GM12878 (cell line): Measurements from ENCODE around the gene EYA2.

ENCODE experiments used
- BCL3 ChIP-seq: IDR thresholded peaks from 2 replicates; pipeline ENCODE4 v1.6.1; 2011; ENCODE audit warnings: borderline replicate concordance, low read depth, mild to moderate bottlenecking, moderate library complexity, low read length; ENCODE audit not compliant: insufficient read depth, poor library complexity, severe bottlenecking
- CTCF ChIP-seq, 3 experiments: IDR thresholded peaks in 2 of 3; conservative IDR thresholded peaks in 1 of 3; 2 replicates each; pipeline ENCODE4 v1.5.1; 2011; ENCODE audit warnings: low read depth in 3 of 3, low read length in 3 of 3, mild to moderate bottlenecking in 3 of 3, control low read depth in 2 of 3, moderate library complexity in 2 of 3, inconsistent platforms in 1 of 3, mixed read lengths in 1 of 3; ENCODE audit not compliant: control insufficient read depth in 2 of 3, insufficient read depth in 1 of 3; ENCODE audit errors: extremely low read depth in 1 of 3
- EP300 ChIP-seq, 2 experiments: fragments of 150-350 bp in 1 of 2; IDR thresholded peaks; 2 replicates each; pipeline ENCODE4 v1.6.1; 2011 to 2012; ENCODE audit warnings: low read depth in 2 of 2, low read length in 2 of 2, borderline replicate concordance in 1 of 2, improper control_type of control experiment in 1 of 2, inconsistent platforms in 1 of 2; ENCODE audit not compliant: control insufficient read depth in 1 of 2
- JUND ChIP-seq: IDR thresholded peaks from 2 replicates; pipeline ENCODE4 v1.6.1; 2012; ENCODE audit warnings: low read depth, mild to moderate bottlenecking, low read length, improper control_type of control experiment, moderate library complexity
- POLR2A ChIP-seq: IDR thresholded peaks from 2 replicates; pipeline ENCODE4 v1.6.1; 2011; ENCODE audit warnings: low read depth, mild to moderate bottlenecking, low read length
- POU2F2 ChIP-seq: IDR thresholded peaks from 3 replicates; pipeline ENCODE4 v1.6.1; 2011; ENCODE audit warnings: low read depth, mild to moderate bottlenecking, low read length, borderline replicate concordance
- RELA ChIP-seq: fragments of 450-650 bp; IDR thresholded peaks from 2 replicates; pipeline ENCODE4 v1.8.0; 2014; ENCODE audit warnings: borderline replicate concordance; ENCODE audit not compliant: partially characterized antibody
- REST ChIP-seq: IDR thresholded peaks from 2 replicates; pipeline ENCODE4 v1.6.1; 2012; ENCODE audit warnings: mild to moderate bottlenecking, low read depth, low read length
- SKIL ChIP-seq: fragments of 450-650 bp; IDR thresholded peaks from 2 replicates; pipeline ENCODE4 v1.6.1; 2017; ENCODE audit warnings: mild to moderate bottlenecking, low read depth, inconsistent platforms; ENCODE audit not compliant: poor library complexity, severe bottlenecking
- SPI1 ChIP-seq: IDR thresholded peaks from 2 replicates; pipeline ENCODE4 v1.6.1; 2011; ENCODE audit warnings: low read depth, mild to moderate bottlenecking, low read length, moderate library complexity, borderline replicate concordance; ENCODE audit not compliant: insufficient read depth
- SREBF1 ChIP-seq: IDR thresholded peaks from 2 replicates; pipeline ENCODE4 v1.6.1; 2012; ENCODE audit warnings: mild to moderate bottlenecking, low read length
- TARDBP ChIP-seq: IDR thresholded peaks from 2 replicates; pipeline ENCODE4 v1.6.1; 2016; ENCODE audit warnings: borderline replicate concordance

GRCh38 chr20:47215653-47216397, 321.2 kb downstream of the EYA2 start:
- TF ChIP-seq POLR2A (no peak), RELA (no peak), EP300 (IDR thresholded peaks at IDR 0.05; ENCODE audit: borderline replicate concordance in 1 of 2, control insufficient read depth in 1 of 2, low read depth in 2 of 2, low read length in 2 of 2) (no peak), SKIL (no peak), POU2F2 (no peak), CTCF (IDR thresholded peaks at IDR 0.05 in 2 of 3, conservative IDR thresholded peaks at IDR 0.05 in 1 of 3; ENCODE audit: control insufficient read depth in 2 of 3, extremely low read depth in 1 of 3, insufficient read depth in 1 of 3, low read depth in 3 of 3, low read length in 3 of 3) (no peak), JUND (no peak), REST (no peak), BCL3 (no peak), SREBF1 (no peak), SPI1 (no peak), TARDBP (no peak)
